Measurements from ENCODE around the gene SLC5A5.

Gene SLC5A5

DNA sequence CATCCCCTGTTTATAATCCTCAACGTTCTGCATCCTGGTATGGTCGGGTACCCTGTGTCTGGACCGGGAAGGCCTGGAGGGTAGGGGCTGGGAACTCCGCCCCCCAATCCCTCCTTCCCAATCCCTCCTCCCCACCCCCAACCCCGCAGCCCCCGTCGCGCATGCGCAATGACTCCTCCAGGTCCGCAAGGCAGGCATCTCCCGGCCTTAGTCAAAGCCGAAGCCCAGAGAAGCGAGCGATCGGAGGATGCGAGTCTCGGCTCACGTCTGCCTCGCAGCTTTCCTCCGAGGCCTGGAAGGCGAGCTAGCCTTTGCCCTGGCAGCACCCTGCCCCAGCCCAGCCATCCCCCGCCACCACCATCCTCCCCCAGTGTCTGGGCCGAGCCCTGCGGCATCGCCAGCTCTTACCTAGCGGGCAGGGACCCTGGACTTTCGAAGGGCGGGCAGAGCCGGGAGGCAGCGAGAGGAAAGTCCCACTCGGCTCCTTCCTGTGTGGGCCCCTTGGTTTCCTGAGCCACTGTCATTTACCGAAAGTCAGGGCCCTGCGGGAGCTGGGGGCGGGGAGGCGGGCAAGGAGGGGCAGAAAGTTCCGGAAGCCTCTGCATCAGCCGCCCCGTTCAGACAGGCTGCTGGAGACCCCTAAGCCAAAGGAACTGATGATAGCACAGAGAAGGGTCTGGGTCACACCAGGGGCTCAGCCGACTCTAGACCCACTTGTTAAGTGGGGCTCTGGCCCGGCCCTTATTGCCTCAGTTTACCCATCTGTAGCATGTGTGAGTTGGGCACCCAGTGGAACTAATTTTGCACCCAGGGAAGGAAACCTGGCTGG, 24.0 kb upstream of the SLC5A5 start, which contains the start of gene JAK3:
Gene JAK3, minus strand, starts transcription at position 445 of the 829 bp plus-strand sequence. CDS start 3,565 bp downstream, outside the sequence.
- DNase-seq: peak; percentile 73 to 94 (median 77)

GRCh38 chr19:17848595-17849292, 23.0 kb upstream of the SLC5A5 start:
- no peak for DNase-seq

DNA sequence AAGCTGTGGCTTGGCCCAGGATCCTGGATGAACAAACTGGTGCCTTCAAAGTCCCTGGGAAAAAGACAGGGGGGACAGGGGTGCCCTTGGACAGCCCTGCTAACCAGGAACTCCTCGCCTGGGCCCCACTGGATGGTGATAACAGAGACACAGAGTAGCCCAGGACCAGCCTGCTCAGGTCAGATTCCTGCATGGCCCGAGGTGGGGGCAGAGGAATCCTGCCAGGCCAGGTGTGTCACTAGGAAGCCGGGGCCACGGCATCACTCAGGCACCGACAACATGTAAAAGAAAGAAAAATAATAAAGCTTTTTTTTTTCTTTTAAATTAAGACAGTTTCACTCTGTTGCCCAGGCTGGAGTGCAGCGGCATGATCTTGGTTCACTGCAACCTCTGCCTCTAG, 17.7 kb upstream of the SLC5A5 start:
- no peak for DNase-seq

DNA sequence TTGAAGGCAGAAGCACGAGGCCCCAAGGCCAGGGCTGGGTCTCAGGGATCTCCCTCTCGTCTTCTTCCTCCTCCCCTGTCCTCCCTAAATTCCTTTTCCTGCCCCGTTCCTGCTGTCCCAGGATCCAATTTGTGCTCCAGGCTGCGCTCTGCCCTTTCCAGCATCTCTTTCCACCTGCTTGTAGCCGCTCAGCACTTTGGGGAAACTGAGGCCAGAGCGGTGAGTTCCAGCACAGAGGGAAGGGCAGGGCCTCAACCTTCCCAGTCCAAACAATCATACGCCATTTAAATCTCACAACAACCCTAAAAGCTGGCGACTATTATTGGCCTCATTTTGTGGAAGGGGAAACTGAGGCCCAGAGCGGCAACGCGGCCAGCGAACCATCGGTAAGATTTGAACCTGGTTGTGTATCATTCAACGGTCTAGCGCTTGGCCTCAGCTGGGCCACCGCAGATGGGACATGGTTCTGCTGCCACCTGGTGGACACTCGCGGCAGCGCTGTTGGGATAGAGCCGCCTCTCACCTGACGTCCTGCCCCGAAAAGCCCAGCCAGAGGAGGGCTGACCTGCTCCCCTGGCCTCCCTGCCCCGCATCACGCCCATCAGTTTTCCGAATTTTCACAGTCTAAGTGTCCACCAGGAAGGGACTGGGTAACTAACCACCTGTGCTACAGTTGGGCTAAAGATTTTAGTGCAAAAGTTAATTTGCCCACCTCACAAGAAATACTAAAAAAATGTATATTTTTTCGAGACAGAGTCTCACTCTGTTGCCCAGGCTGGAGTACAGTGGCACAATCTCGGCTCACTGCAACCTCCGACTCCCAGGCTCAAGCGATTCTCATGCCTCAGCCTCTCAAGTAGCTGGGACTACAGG, 16.2 kb upstream of the SLC5A5 start:
- DNase-seq: peak; percentile 72 to 89 (median 82)

- peak; percentile 98 to 100 (median 99) for DNase-seq
These were observed 12.0 kb upstream of the SLC5A5 start, which contains the start of gene RPL18A for GRCh38 chr19:17859533-17860330. Gene RPL18A, plus strand, starts transcription at chr19:17859910. Its CDS starts 47 bp downstream, at chr19:17859957.

GRCh38 chr19:17860331-17860992, 11.3 kb upstream of the SLC5A5 start:
- DNase-seq: no peak

- no peak for DNase-seq
These were observed 10.8 kb upstream of the SLC5A5 start for GRCh38 chr19:17860993-17861360.

DNA sequence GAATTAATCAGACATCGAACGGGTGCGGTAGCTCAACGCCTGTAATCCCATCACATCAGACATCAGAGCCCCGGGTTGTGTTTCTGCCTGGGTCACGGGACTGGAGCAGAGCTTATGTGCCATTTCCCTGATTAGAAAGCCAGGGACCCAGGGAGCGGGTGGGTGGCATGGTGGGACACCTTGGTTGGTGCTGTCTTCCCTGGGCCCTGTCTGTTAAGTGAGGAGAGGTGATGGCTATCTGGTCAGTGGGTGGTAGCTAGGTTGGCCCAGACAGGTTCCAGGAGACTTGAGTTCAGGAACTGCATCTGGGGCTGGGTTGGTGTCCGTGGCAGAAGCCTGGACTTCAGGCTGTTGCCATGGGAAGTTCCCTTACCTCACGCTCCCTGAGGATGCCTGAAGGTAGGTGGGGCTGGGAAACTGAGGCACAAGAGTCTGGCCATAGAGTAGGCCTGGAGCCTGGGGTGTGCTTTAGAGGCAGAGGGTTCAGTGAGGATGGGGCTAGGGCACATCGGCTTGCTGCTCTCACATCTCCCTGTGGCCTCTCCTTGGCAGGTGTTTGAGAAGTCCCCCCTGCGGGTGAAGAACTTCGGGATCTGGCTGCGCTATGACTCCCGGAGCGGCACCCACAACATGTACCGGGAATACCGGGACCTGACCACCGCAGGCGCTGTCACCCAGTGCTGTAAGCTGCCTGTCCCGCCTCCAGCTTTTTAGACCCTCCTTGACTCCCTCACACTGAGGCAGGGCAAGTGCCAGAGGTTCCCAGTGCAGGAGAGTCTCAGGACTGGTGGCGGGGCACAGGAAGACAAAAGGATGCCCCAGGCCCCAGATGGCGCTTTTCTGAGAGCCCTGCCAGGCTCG, 10.0 kb upstream of the SLC5A5 start:
- no peak for DNase-seq

DNA sequence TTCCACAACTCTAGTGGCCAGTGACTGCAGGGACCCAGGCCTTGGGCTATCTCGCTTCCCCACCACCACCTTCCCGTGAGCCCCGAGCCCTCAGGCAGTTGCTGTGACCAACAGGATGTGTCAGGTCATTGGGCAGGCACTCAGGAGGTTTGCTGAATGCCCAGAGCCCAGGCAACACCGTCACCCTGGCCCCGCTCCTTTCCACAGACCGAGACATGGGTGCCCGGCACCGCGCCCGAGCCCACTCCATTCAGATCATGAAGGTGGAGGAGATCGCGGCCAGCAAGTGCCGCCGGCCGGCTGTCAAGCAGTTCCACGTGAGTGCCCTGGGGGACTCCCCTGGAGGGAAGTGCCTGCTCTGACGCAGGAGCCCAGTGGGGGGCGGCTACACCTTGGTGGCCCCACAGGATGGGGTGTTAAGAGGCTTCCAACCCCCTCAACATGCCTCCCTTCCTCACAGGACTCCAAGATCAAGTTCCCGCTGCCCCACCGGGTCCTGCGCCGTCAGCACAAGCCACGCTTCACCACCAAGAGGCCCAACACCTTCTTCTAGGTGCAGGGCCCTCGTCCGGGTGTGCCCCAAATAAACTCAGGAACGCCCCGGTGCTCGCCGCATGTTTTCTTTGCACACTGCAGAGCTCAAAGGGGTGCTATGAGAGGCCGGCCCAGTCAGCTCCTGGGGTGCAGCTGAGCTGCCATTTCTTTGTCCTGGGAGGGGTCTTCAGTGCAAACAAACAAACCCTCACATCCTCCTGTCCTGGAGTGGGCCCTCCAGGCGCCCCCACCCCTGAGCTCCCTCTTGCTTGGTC, 8.8 kb upstream of the SLC5A5 start:
- DNase-seq: no peak

DNA sequence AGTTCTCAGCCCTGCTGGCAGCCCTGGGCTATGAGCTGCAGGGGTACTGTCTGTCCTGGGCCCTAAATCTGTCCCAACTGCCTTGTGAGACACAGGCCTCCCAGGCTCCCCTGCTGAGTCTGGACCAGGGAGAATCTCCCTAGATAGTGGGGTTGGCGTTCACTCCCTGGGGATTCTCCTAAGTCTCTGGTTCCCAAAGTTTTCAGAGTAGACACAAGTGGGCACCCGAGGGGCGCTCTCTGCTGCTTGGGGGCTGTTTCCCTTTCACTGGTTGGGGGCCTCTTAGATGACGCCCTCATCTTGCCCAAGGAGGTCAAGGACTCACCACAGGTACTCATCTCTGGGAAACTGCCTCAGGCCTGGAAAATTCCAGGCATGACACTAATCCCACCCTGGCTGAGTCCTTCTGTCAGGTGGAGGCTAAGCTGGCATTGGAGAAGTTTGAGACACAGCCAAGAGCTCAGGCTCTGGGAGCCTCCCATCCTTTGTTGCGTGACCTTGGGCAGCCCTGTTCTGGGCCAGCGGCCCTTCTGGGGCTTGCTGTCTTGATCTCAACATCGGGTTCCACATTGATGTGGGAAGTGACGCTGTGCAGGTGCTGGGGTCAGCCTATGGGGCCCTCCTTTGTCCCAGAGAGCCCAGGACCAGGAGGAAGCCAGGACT, 8.1 kb upstream of the SLC5A5 start:
- no peak for DNase-seq

- DNase-seq: no peak
These were observed 6.1 kb upstream of the SLC5A5 start for GRCh38 chr19:17865364-17866311.

GRCh38 chr19:17866312-17866963, 5.3 kb upstream of the SLC5A5 start:
- no peak for DNase-seq

- no peak for DNase-seq
These were observed 4.7 kb upstream of the SLC5A5 start for GRCh38 chr19:17866964-17867486.

GRCh38 chr19:17868669-17869068, 3.1 kb upstream of the SLC5A5 start:
- no peak for DNase-seq

DNA sequence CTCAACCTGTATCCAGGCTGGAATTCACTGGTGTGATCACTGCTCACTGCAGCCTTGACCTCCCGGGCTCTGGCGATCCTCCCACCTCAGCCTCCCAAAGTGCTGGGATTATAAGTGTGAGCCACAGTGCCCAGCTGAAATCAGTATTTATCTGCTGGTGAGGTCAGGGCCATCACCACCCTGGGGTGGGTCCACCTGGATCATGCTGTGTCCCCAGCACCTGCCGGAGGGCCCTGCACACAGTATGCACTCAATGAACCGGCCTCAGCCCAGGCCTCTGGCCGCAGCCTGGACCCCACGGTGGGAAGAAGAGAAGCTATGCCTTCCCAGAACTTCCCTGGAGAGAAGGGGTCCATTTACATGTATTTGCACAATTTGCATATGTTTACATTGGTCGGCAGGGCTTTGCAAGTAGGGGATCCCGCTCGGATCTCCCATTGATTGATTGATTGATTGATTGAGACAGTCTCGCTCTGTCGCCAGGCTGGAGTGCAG, 2.6 kb upstream of the SLC5A5 start:
- no peak for DNase-seq

DNA sequence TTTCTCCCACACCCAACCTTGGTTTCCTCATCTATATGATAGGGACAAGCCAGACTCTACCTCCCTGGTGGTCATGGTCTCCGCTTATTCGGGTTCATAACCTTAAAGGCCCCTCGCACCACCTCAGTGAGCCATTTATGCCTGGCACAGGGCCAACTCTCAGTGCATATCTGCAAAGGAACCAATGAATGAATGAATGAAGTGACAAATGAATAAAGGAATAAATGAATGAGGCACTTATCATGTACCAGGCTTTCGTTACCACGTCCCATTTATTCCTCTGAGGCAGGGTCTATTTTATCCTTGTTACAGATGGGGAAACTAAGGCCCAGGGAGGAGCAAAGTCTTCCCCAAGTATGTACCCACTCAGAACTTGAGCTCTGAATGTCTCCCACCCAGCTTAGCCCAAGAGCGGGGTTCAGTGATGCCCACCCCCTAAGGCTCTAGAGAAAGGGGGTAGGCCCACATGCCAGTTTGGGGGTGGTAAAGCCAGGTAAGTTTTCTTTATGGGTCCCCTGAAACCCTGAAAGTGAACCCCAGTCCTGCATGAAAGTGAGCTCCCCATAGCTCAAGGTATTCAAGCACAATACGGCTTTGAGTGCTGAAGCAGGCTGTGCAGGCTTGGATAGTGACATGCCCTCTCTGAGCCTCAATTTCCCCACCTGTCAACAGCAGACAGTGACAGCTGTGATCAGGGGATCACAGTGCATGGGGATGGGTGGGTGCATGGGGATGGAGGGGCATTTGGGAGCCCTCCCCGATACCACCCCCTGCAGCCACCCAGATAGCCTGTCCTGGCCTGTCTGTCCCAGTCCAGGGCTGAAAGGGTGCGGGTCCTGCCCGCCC, 490 bp upstream of the SLC5A5 start:
- no peak for DNase-seq
